ENCODE measurements around the gene CBX4.

The CBX4 gene

GRCh38 chr17:79875511-79875910, 36.3 kb upstream of the CBX4 start:
- Histone ChIP-seq H3K4me2 (ENCODE audit: low read depth, low read length, poor library complexity, severe bottlenecking) (no peak overlapping the region), H3K9ac (ENCODE audit: low read length) (no peak overlapping the region), H2AFZ (ENCODE audit: low read depth, low read length, severe bottlenecking) (no peak overlapping the region), H3K27me3 (ENCODE audit: low read length) (no peaks in the 10 kb centered on the region), H3K9me2 (replicated peaks; ENCODE audit: insufficient read depth, low read length) (no peaks in the 10 kb centered on the region), H3K4me3 (ENCODE audit: insufficient read depth, low read length, poor library complexity, severe bottlenecking) (no peak overlapping the region), H3K9me3 (ENCODE audit: insufficient read depth, low read length) (no peaks in the 10 kb centered on the region), H4K20me1 (ENCODE audit: low read depth, low read length) (no peaks in the 10 kb centered on the region), H3K79me2 (ENCODE audit: insufficient read depth, low read length) (no peaks in the 10 kb centered on the region), H3F3A (ENCODE audit: insufficient read depth) (no peaks in the 10 kb centered on the region), H3K27ac (ENCODE audit: low read depth, low read length) (no peak overlapping the region), H3K36me3 (ENCODE audit: low read length) (no peaks in the 10 kb centered on the region)
- TF ChIP-seq EZH2phosphoT487 (conservative IDR thresholded peaks at IDR 0.05; ENCODE audit: low read length) (no peak), CTCF (IDR thresholded peaks at IDR 0.05; ENCODE audit: insufficient read depth, low read length, poor library complexity, severe bottlenecking) (no peak)

- Histone ChIP-seq H3K27me3 (ENCODE audit: low read length) (no peaks in the 10 kb centered on the region), H3K9me2 (replicated peaks; ENCODE audit: insufficient read depth, low read length) (no peaks in the 10 kb centered on the region), H3K9me3 (ENCODE audit: insufficient read depth, low read length) (no peaks in the 10 kb centered on the region), H3F3A (ENCODE audit: insufficient read depth) (no peaks in the 10 kb centered on the region), H3K4me2 (ENCODE audit: low read depth, low read length, poor library complexity, severe bottlenecking) (no peak overlapping the region), H4K20me1 (ENCODE audit: low read depth, low read length) (no peaks in the 10 kb centered on the region), H3K36me3 (ENCODE audit: low read length) (no peaks in the 10 kb centered on the region), H3K27ac (ENCODE audit: low read depth, low read length) (no peak overlapping the region), H3K9ac (ENCODE audit: low read length) (no peak overlapping the region), H2AFZ (ENCODE audit: low read depth, low read length, severe bottlenecking) (no peak overlapping the region), H3K79me2 (ENCODE audit: insufficient read depth, low read length) (no peaks in the 10 kb centered on the region), H3K4me3 (ENCODE audit: insufficient read depth, low read length, poor library complexity, severe bottlenecking) (no peak overlapping the region)
- TF ChIP-seq EZH2phosphoT487 (conservative IDR thresholded peaks at IDR 0.05; ENCODE audit: low read length): no peak
- TF ChIP-seq CTCF (IDR thresholded peaks at IDR 0.05; ENCODE audit: insufficient read depth, low read length, poor library complexity, severe bottlenecking): no peak
Measured at GRCh38 chr17:79874329-79874981, 35.2 kb upstream of the CBX4 start.

GRCh38 chr17:79873583-79873982, 34.3 kb upstream of the CBX4 start:
- Histone ChIP-seq H3K36me3 (ENCODE audit: low read length) (no peaks in the 10 kb centered on the region), H3K27ac (ENCODE audit: low read depth, low read length) (no peak overlapping the region), H2AFZ (ENCODE audit: low read depth, low read length, severe bottlenecking) (no peak overlapping the region), H3K27me3 (ENCODE audit: low read length) (no peaks in the 10 kb centered on the region), H3K9me2 (replicated peaks; ENCODE audit: insufficient read depth, low read length) (no peaks in the 10 kb centered on the region), H3K79me2 (ENCODE audit: insufficient read depth, low read length) (no peaks in the 10 kb centered on the region), H4K20me1 (ENCODE audit: low read depth, low read length) (no peaks in the 10 kb centered on the region), H3K9me3 (ENCODE audit: insufficient read depth, low read length) (no peaks in the 10 kb centered on the region), H3K4me3 (ENCODE audit: insufficient read depth, low read length, poor library complexity, severe bottlenecking) (no peak overlapping the region), H3K9ac (ENCODE audit: low read length) (no peak overlapping the region), H3K4me2 (ENCODE audit: low read depth, low read length, poor library complexity, severe bottlenecking) (no peak overlapping the region), H3F3A (ENCODE audit: insufficient read depth) (no peaks in the 10 kb centered on the region)
- TF ChIP-seq CTCF (IDR thresholded peaks at IDR 0.05; ENCODE audit: insufficient read depth, low read length, poor library complexity, severe bottlenecking) (no peak), EZH2phosphoT487 (conservative IDR thresholded peaks at IDR 0.05; ENCODE audit: low read length) (no peak)

Measured in SU-DHL-6 (cell line).